Measurements from ENCODE around the gene STX17. TPM values are rescaled to one million over a fixed set of nuclear protein-coding genes. Genes with fewer than 3 reads are reported as not detected.

STX17 gene
- total and polyA plus RNA-seq, 4 donors = 16.2 to 42.2 (median 27.4) TPM

DNA sequence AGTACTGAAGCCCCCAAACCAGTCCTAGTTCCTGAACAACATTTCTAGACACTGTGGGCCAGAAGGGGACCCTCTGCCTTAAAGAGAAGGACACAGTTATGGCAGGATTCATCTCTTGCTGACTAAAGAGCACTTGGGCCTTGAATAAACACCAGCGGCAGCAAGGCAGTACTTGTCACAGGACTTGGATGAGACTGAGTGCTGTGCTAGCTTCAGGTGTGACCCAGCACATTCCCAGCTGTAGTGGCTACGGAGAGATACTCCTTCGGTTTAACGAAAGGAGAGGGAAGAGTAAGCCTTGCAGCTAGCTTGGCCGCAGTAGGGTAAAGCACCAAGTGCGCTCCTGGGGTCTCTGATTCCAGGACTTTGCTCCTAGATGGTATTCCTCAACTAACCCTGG lies 10.9 kb upstream of the STX17 start:
- no peak overlapping the region for H3K27ac ChIP-seq (ENCODE audit: low read depth, low read length)
- WGBS (ENCODE audit: insufficient coverage) = 95% methylated on average over 6 of the region's 6 CpGs
- no peaks in the 10 kb centered on the region for H3K9me3 ChIP-seq (ENCODE audit: control insufficient read depth, insufficient read depth, low read length)
- H3K4me3 ChIP-seq (ENCODE audit: low read depth, low read length) = no peak overlapping the region
- no peaks in the 10 kb centered on the region for H3K36me3 ChIP-seq (ENCODE audit: control insufficient read depth, insufficient read depth, low read length)
- DNase-seq (ENCODE audit: low read depth in 4 of 6, low spot score in 6 of 6) = no peak
- H3K4me1 ChIP-seq (ENCODE audit: control insufficient read depth, insufficient read depth, low read length) = no peaks in the 10 kb centered on the region
- H3K27me3 ChIP-seq (ENCODE audit: control insufficient read depth, insufficient read depth, low read length) = no peaks in the 10 kb centered on the region

GRCh38 chr9:99896119-99896518 lies 10.3 kb upstream of the STX17 start:
- Histone ChIP-seq H3K27me3 (ENCODE audit: control insufficient read depth, insufficient read depth, low read length) (no peaks in the 10 kb centered on the region), H3K36me3 (ENCODE audit: control insufficient read depth, insufficient read depth, low read length) (no peaks in the 10 kb centered on the region), H3K9me3 (ENCODE audit: control insufficient read depth, insufficient read depth, low read length) (no peaks in the 10 kb centered on the region), H3K27ac (ENCODE audit: low read depth, low read length) (no peak overlapping the region), H3K4me3 (ENCODE audit: low read depth, low read length) (no peak overlapping the region), H3K4me1 (ENCODE audit: control insufficient read depth, insufficient read depth, low read length) (no peaks in the 10 kb centered on the region)
- WGBS (ENCODE audit: insufficient coverage) = no CpG with 5 or more reads among the region's 2 CpGs
- no peak for DNase-seq (ENCODE audit: low read depth in 4 of 6, low spot score in 6 of 6)

DNA sequence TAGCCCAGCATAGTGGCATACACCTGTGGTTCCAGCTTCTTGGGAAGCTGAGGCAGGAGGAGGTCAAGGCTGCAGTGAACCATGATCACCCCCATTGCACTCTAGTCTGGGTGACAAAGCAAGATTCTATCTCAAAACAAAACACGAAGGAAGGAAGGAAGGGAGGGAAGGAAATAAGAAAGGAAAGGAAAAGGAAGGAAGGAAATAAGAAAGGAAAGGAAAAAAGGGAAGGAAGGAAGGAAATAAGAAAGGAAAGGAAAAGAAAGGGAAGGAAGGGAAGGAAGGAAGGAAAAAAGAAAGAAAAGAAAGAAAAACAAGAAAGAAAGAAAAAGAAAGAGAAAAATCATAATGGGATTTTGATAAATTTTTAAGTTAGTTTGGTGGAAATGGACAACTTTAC lies 3.1 kb upstream of the STX17 start:
- Histone ChIP-seq H3K4me3 (ENCODE audit: low read depth, low read length) (no peak overlapping the region), H3K36me3 (ENCODE audit: control insufficient read depth, insufficient read depth, low read length) (no peaks in the 10 kb centered on the region), H3K9me3 (ENCODE audit: control insufficient read depth, insufficient read depth, low read length) (no peaks in the 10 kb centered on the region), H3K27ac (ENCODE audit: low read depth, low read length) (no peak overlapping the region), H3K4me1 (ENCODE audit: control insufficient read depth, insufficient read depth, low read length) (no peaks in the 10 kb centered on the region), H3K27me3 (ENCODE audit: control insufficient read depth, insufficient read depth, low read length) (no peaks in the 10 kb centered on the region)
- no peak for DNase-seq (ENCODE audit: low read depth in 4 of 6, low spot score in 6 of 6)
- no CpG with 5 or more reads among the region's 1 CpG for WGBS (ENCODE audit: insufficient coverage)

DNA sequence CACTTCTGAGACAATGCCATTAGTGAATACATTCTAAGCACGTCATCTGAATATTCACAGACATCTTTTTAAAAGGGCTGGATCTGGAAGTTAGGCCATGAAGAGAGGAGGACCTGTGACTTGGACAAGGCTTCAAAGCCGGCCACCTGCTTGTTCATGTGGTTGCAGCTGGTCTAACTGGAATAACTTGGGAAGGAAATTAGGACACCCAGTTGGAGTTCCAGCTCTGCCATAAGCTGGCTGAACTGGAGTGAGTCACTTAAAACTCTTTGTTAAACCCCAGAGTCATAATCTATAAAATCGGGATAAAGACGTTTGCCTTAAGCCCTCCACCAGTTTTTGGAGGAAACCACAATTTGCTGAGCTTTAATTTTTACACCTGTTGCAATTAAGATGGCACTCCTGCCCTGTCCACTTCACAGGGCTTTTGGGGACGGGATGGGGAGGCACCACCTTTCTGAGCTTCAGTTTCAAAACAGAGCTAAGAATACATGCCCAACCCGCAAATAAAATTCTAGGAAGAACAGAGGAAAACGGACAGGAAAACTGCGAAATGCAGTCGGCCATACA lies 536 bp upstream of the STX17 start:
- no peaks in the 10 kb centered on the region for H3K36me3 ChIP-seq (ENCODE audit: control insufficient read depth, insufficient read depth, low read length)
- 32% methylated on average over 7 of the region's 9 CpGs for WGBS (ENCODE audit: insufficient coverage)
- no peaks in the 10 kb centered on the region for H3K9me3 ChIP-seq (ENCODE audit: control insufficient read depth, insufficient read depth, low read length)
- no peaks in the 10 kb centered on the region for H3K4me1 ChIP-seq (ENCODE audit: control insufficient read depth, insufficient read depth, low read length)
- H3K4me3 ChIP-seq (ENCODE audit: low read depth, low read length) = peak overlapping the region; percentile 92
- no peaks in the 10 kb centered on the region for H3K27me3 ChIP-seq (ENCODE audit: control insufficient read depth, insufficient read depth, low read length)
- H3K27ac ChIP-seq (ENCODE audit: low read depth, low read length) = no peak overlapping the region
- DNase-seq (ENCODE audit: low read depth in 4 of 6, low spot score in 6 of 6) = peak in 2 of 6 donors; percentile 1 to 4

DNA sequence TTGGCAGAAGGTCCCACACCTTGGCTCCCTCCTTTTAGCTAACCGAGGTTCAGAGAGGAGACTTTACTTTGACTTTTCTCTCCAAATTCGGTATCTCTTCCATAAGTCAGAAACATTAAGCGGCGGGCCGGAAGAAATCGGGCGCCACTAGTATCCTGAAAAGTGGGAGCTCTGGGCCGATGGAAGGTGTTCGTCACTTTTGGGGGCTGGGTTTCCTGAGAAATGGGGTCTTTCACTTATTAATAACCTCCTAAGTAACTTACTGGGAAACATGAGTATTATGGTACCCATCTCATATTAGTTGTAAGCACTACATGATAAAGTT lies 716 bp downstream of the STX17 start:
- H3K36me3 ChIP-seq (ENCODE audit: control insufficient read depth, insufficient read depth, low read length) = no peaks in the 10 kb centered on the region
- DNase-seq (ENCODE audit: low read depth in 4 of 6, low spot score in 6 of 6) = peak in 1 of 6 donors; percentile 33
- no peaks in the 10 kb centered on the region for H3K9me3 ChIP-seq (ENCODE audit: control insufficient read depth, insufficient read depth, low read length)
- peak overlapping the region; percentile 92 for H3K4me3 ChIP-seq (ENCODE audit: low read depth, low read length)
- no peaks in the 10 kb centered on the region for H3K4me1 ChIP-seq (ENCODE audit: control insufficient read depth, insufficient read depth, low read length)
- no CpG with 5 or more reads among the region's 9 CpGs for WGBS (ENCODE audit: insufficient coverage)
- H3K27me3 ChIP-seq (ENCODE audit: control insufficient read depth, insufficient read depth, low read length) = no peaks in the 10 kb centered on the region
- peak overlapping the region; percentile 86 for H3K27ac ChIP-seq (ENCODE audit: low read depth, low read length)

GRCh38 chr9:99911600-99911999 lies 5.1 kb downstream of the STX17 start:
- no peak overlapping the region for H3K27ac ChIP-seq (ENCODE audit: low read depth, low read length)
- no peaks in the 10 kb centered on the region for H3K36me3 ChIP-seq (ENCODE audit: control insufficient read depth, insufficient read depth, low read length)
- no peak overlapping the region for H3K4me3 ChIP-seq (ENCODE audit: low read depth, low read length)
- no peak for DNase-seq (ENCODE audit: low read depth in 4 of 6, low spot score in 6 of 6)
- H3K27me3 ChIP-seq (ENCODE audit: control insufficient read depth, insufficient read depth, low read length) = no peaks in the 10 kb centered on the region
- H3K9me3 ChIP-seq (ENCODE audit: control insufficient read depth, insufficient read depth, low read length) = no peaks in the 10 kb centered on the region
- 93% methylated on average over 7 of the region's 7 CpGs for WGBS (ENCODE audit: insufficient coverage)
- H3K4me1 ChIP-seq (ENCODE audit: control insufficient read depth, insufficient read depth, low read length) = no peaks in the 10 kb centered on the region

- H3K27ac ChIP-seq (ENCODE audit: low read depth, low read length) = no peak overlapping the region
- DNase-seq (ENCODE audit: low read depth in 4 of 6, low spot score in 6 of 6) = no peak
- H3K9me3 ChIP-seq (ENCODE audit: control insufficient read depth, insufficient read depth, low read length) = no peaks in the 10 kb centered on the region
- H3K4me1 ChIP-seq (ENCODE audit: control insufficient read depth, insufficient read depth, low read length) = no peaks in the 10 kb centered on the region
- H3K27me3 ChIP-seq (ENCODE audit: control insufficient read depth, insufficient read depth, low read length) = no peaks in the 10 kb centered on the region
- no peaks in the 10 kb centered on the region for H3K36me3 ChIP-seq (ENCODE audit: control insufficient read depth, insufficient read depth, low read length)
- no CpG with 5 or more reads among the region's 1 CpG for WGBS (ENCODE audit: insufficient coverage)
- no peak overlapping the region for H3K4me3 ChIP-seq (ENCODE audit: low read depth, low read length)
These were observed 10.2 kb downstream of the STX17 start for GRCh38 chr9:99916650-99917049.

DNA sequence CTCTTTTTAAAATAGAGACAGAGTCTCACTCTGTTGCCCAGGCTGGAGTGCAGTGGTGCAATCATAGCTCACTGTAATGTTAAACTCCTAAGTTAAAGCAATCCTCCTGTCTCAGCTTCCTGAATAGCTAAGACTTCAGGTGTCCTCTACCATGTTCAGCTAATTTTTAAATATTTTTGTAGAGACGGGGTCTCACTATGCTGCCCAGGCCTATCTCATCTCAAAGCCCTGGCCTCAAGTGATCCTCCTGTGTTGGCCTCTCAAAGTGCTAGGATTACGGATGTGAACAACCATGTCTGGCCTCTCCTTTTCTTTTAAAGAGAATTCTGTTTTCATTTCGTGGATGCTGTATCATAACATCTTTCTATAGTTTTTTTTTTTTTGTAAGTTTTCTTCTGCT lies 11.7 kb downstream of the STX17 start:
- no CpG with 5 or more reads among the region's 3 CpGs for WGBS (ENCODE audit: insufficient coverage)
- no peak for DNase-seq (ENCODE audit: low read depth in 4 of 6, low spot score in 6 of 6)
- no peak overlapping the region for H3K27ac ChIP-seq (ENCODE audit: low read depth, low read length)
- no peaks in the 10 kb centered on the region for H3K9me3 ChIP-seq (ENCODE audit: control insufficient read depth, insufficient read depth, low read length)
- no peaks in the 10 kb centered on the region for H3K27me3 ChIP-seq (ENCODE audit: control insufficient read depth, insufficient read depth, low read length)
- no peak overlapping the region for H3K4me3 ChIP-seq (ENCODE audit: low read depth, low read length)
- H3K4me1 ChIP-seq (ENCODE audit: control insufficient read depth, insufficient read depth, low read length) = no peaks in the 10 kb centered on the region
- H3K36me3 ChIP-seq (ENCODE audit: control insufficient read depth, insufficient read depth, low read length) = no peaks in the 10 kb centered on the region

GRCh38 chr9:99919930-99920329 lies 13.5 kb downstream of the STX17 start:
- no peaks in the 10 kb centered on the region for H3K36me3 ChIP-seq (ENCODE audit: control insufficient read depth, insufficient read depth, low read length)
- DNase-seq (ENCODE audit: low read depth in 4 of 6, low spot score in 6 of 6) = no peak
- no peak overlapping the region for H3K27ac ChIP-seq (ENCODE audit: low read depth, low read length)
- no peaks in the 10 kb centered on the region for H3K4me1 ChIP-seq (ENCODE audit: control insufficient read depth, insufficient read depth, low read length)
- no peaks in the 10 kb centered on the region for H3K27me3 ChIP-seq (ENCODE audit: control insufficient read depth, insufficient read depth, low read length)
- H3K4me3 ChIP-seq (ENCODE audit: low read depth, low read length) = no peak overlapping the region
- peaks cover 2% of the 10 kb centered on the region for H3K9me3 ChIP-seq (ENCODE audit: control insufficient read depth, insufficient read depth, low read length)
- WGBS (ENCODE audit: insufficient coverage) = no CpG with 5 or more reads among the region's 2 CpGs

- H3K27ac ChIP-seq (ENCODE audit: low read depth, low read length) = no peak overlapping the region
- no peak overlapping the region for H3K4me3 ChIP-seq (ENCODE audit: low read depth, low read length)
- H3K36me3 ChIP-seq (ENCODE audit: control insufficient read depth, insufficient read depth, low read length) = no peaks in the 10 kb centered on the region
- 100% methylated on average over 2 of the region's 4 CpGs for WGBS (ENCODE audit: insufficient coverage)
- H3K27me3 ChIP-seq (ENCODE audit: control insufficient read depth, insufficient read depth, low read length) = no peaks in the 10 kb centered on the region
- no peak for DNase-seq (ENCODE audit: low read depth in 4 of 6, low spot score in 6 of 6)
- H3K4me1 ChIP-seq (ENCODE audit: control insufficient read depth, insufficient read depth, low read length) = no peaks in the 10 kb centered on the region
- H3K9me3 ChIP-seq (ENCODE audit: control insufficient read depth, insufficient read depth, low read length) = peaks cover 2% of the 10 kb centered on the region
These were observed 15.6 kb downstream of the STX17 start for GRCh38 chr9:99921875-99922710.
